HepG2 (cell line): ENCODE measurements around the gene FXR2. TPM values are rescaled to one million over a fixed set of nuclear protein-coding genes. Genes with fewer than 3 reads are reported as not detected.

ENCODE experiments used
- CCAR2 ChIP-seq: fragments of 200-400 bp; formaldehyde crosslinking; optimal IDR thresholded peaks from 2 replicates; pipeline ENCODE3; 2018; ENCODE audit warnings: low read depth, mild to moderate bottlenecking, low read length, moderate library complexity
- CHD2 ChIP-seq: IDR thresholded peaks from 2 replicates; pipeline ENCODE4 v1.6.1; 2011; ENCODE audit warnings: low read depth, low read length, improper control_type of control experiment
- CHD4 ChIP-seq: fragments of 200-600 bp; sonication (generic); IDR thresholded peaks from 2 replicates; pipeline ENCODE4 v1.7.0; 2017; ENCODE audit warnings: mild to moderate bottlenecking, low read length, borderline replicate concordance
- DPF2 ChIP-seq: sonication (generic); formaldehyde crosslinking; IDR thresholded peaks from 2 replicates; pipeline ENCODE4 v1.4.0; 2020; ENCODE audit warnings: mild to moderate bottlenecking, low read depth, missing genetic modification reagents, borderline replicate concordance
- HMG20A ChIP-seq: IDR thresholded peaks from 2 replicates; pipeline ENCODE4 v1.6.1; 2016; ENCODE audit warnings: borderline replicate concordance
- HOXA5 ChIP-seq: sonication (generic); formaldehyde crosslinking; IDR thresholded peaks from 2 replicates; pipeline ENCODE4 v1.4.0; 2020; ENCODE audit warnings: missing genetic modification reagents
- HOXA7 ChIP-seq: sonication (generic); formaldehyde crosslinking; IDR thresholded peaks from 2 replicates; pipeline ENCODE4 v1.8.1; 2022; ENCODE audit warnings: mild to moderate bottlenecking, missing genetic modification reagents, moderate library complexity
- JDP2 ChIP-seq: sonication (generic); formaldehyde crosslinking; IDR thresholded peaks from 2 replicates; pipeline ENCODE4 v1.8.1; 2022; ENCODE audit warnings: missing genetic modification reagents, borderline replicate concordance
- KDM6A ChIP-seq: IDR thresholded peaks from 2 replicates; pipeline ENCODE4 v1.6.1; 2016; ENCODE audit warnings: low read depth
- NFE2 ChIP-seq: sonication (generic); formaldehyde crosslinking; IDR thresholded peaks from 2 replicates; pipeline ENCODE4 v1.4.0; 2020; ENCODE audit warnings: missing genetic modification reagents
- NFKB2 ChIP-seq: sonication (generic); formaldehyde crosslinking; IDR thresholded peaks from 2 replicates; pipeline ENCODE4 v1.4.0; 2020; ENCODE audit warnings: missing genetic modification reagents, borderline replicate concordance
- NRL ChIP-seq: sonication (generic); formaldehyde crosslinking; IDR thresholded peaks from 2 replicates; pipeline ENCODE4 v1.5.0; 2020; ENCODE audit warnings: missing genetic modification reagents, mild to moderate bottlenecking, moderate library complexity, borderline replicate concordance
- PHF8 ChIP-seq: sonication (generic); formaldehyde crosslinking; IDR thresholded peaks from 2 replicates; pipeline ENCODE4 v1.5.0; 2020; ENCODE audit warnings: missing genetic modification reagents
- TBL1XR1 ChIP-seq: fragments of 150-350 bp; IDR thresholded peaks from 2 replicates; pipeline ENCODE4 v1.6.1; 2014; ENCODE audit warnings: borderline replicate concordance, low read length; ENCODE audit not compliant: partially characterized antibody
- TCF7 ChIP-seq: sonication (generic); IDR thresholded peaks from 2 replicates; pipeline ENCODE4 v1.6.1; 2016; ENCODE audit warnings: antibody characterized with exemption, low read depth
- ZNF230 ChIP-seq: sonication (generic); formaldehyde crosslinking; IDR thresholded peaks from 2 replicates; pipeline ENCODE4 v1.4.0; 2020; ENCODE audit warnings: mild to moderate bottlenecking, missing genetic modification reagents
- ZNF34 ChIP-seq: sonication (generic); formaldehyde crosslinking; IDR thresholded peaks from 2 replicates; pipeline ENCODE4 v1.4.0; 2020; ENCODE audit warnings: mild to moderate bottlenecking, missing genetic modification reagents, borderline replicate concordance
- ZNF616 ChIP-seq: sonication (generic); formaldehyde crosslinking; IDR thresholded peaks from 2 replicates; pipeline ENCODE4 v1.5.0; 2020; ENCODE audit warnings: low read depth, mild to moderate bottlenecking, missing genetic modification reagents
- ZNF619 ChIP-seq: sonication (generic); formaldehyde crosslinking; IDR thresholded peaks from 2 replicates; pipeline ENCODE4 v1.4.0; 2020; ENCODE audit warnings: mild to moderate bottlenecking, missing genetic modification reagents
- ZNF644 ChIP-seq: IDR thresholded peaks from 2 replicates; pipeline ENCODE4 v1.6.1; 2016; ENCODE audit warnings: low read depth
- ZNF672 ChIP-seq: sonication (generic); formaldehyde crosslinking; IDR thresholded peaks from 2 replicates; pipeline ENCODE4 v1.8.1; 2022; ENCODE audit warnings: missing genetic modification reagents
- ZNF768 ChIP-seq: sonication (generic); formaldehyde crosslinking; IDR thresholded peaks from 2 replicates; pipeline ENCODE4 v1.4.0; 2020; ENCODE audit warnings: missing genetic modification reagents
- ZNF776 ChIP-seq: sonication (generic); formaldehyde crosslinking; IDR thresholded peaks from 2 replicates; pipeline ENCODE4 v1.4.0; 2020; ENCODE audit warnings: mild to moderate bottlenecking, missing genetic modification reagents
- polyA plus RNA-seq, 8 experiments: library from polyadenylated mRNA; depleted of rRNA in 3 of 8; stranded (reverse) in 7 of 8; unstranded in 1 of 8; fragments of >200 nt; fragmentation: Illumina TruSeq in 4 of 8; extraction: Trizol in 4 of 8; gene quantifications; 2 replicates each; pipeline versions ENCODE4 v1.2.1 to v1.2.3, GENCODE V29; 2011 to 2016; ENCODE audit warnings: low read depth in 4 of 8, missing spikeins in 1 of 8, mixed read lengths in 1 of 8; ENCODE audit not compliant: insufficient read depth in 1 of 8
- total RNA-seq, 5 experiments: library from RNA; depleted of rRNA; stranded (reverse); fragments of >200 nt; fragmentation: Illumina TruSeq; extraction: Trizol; gene quantifications; 2 replicates each; pipeline ENCODE4 v1.2.3, GENCODE V29; 2016; ENCODE audit warnings: low read depth in 1 of 5
- TF ChIP-seq, protein P1 (sequence below): sonication (generic); formaldehyde crosslinking; IDR thresholded peaks from 2 replicates; pipeline ENCODE4 v1.4.0; 2020; ENCODE audit warnings: low read depth, mild to moderate bottlenecking, missing genetic modification reagents
- TF ChIP-seq, protein P2 (sequence below): sonication (generic); formaldehyde crosslinking; IDR thresholded peaks from 2 replicates; pipeline ENCODE4 v1.9.0; 2021; ENCODE audit warnings: missing genetic modification reagents, mild to moderate bottlenecking, borderline replicate concordance
- TF ChIP-seq, protein P3 (sequence below): conservative IDR thresholded peaks from 2 replicates; pipeline ENCODE4 v1.6.1; 2018; ENCODE audit warnings: missing genetic modification reagents

FXR2 gene
- total and polyA plus RNA-seq, 2 of the 13 experiments (the other 11 are each of a cell fraction or from before 2014, with no cell fraction given), result 20.9 to 24.4 TPM

DNA sequence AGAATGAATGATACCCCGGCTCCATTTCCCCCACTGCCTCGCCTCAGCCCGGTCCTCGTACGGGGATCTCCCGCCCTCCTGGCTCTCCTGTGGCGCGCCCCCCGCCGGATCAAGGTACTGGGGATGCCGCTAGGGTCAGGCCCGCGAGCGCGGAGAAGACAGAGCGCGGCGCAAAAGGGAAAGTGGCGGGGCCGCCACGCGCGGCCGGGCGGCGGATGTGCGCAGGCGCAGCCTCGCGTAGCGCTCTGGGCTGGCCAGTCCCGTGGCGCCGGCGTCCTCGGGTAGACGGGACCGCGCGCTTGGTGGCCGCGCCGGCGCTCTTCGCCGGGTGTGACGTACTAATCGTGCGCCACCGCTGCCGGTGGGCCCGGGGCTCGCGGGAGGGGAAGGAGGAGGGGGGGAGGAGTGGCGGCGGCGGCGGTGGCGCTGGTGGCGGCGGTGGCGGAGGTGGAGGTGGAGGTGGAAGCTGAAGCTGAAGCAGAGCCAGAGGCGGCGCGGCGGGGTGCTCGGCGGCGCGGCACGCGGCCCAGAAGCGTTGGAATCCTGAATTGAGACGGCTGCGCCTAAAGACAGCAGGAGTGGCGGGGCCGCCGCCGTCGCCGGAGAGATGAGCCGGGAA is 53.0 kb downstream of the FXR2 start, which contains the start of gene SENP3 (continued):
- TF ChIP-seq, protein P1, sequence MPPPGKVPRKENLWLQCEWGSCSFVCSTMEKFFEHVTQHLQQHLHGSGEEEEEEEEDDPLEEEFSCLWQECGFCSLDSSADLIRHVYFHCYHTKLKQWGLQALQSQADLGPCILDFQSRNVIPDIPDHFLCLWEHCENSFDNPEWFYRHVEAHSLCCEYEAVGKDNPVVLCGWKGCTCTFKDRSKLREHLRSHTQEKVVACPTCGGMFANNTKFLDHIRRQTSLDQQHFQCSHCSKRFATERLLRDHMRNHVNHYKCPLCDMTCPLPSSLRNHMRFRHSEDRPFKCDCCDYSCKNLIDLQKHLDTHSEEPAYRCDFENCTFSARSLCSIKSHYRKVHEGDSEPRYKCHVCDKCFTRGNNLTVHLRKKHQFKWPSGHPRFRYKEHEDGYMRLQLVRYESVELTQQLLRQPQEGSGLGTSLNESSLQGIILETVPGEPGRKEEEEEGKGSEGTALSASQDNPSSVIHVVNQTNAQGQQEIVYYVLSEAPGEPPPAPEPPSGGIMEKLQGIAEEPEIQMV (CRISPR knock-in tag), result peak; percentile 60; the same call in 1 of the 2 replicates
- 0 out of 2 replicates have a peak, but pooled peaks have one; percentile 51 for TF ChIP-seq ZNF616 (CRISPR knock-in tag)
- TF ChIP-seq HOXA5 (CRISPR knock-in tag), result peak; percentile 27; the same call in 1 of the 2 replicates
- TF ChIP-seq ZNF34 (CRISPR knock-in tag), result peak; percentile 81; the same call in 1 of the 2 replicates
- no peak for TF ChIP-seq ZNF619
- TF ChIP-seq ZNF672 (CRISPR knock-in tag), result no peak
- TF ChIP-seq KDM6A, result no peak
- no peak for TF ChIP-seq HOXA7 (CRISPR knock-in tag)
- TF ChIP-seq NFE2 (CRISPR knock-in tag), result no peak
- TF ChIP-seq NFKB2, result peak; percentile 14; the same call in 1 of the 2 replicates
- no peak for TF ChIP-seq ZNF644 (CRISPR knock-in tag)
- TF ChIP-seq HMG20A (CRISPR knock-in tag), result no peak
- TF ChIP-seq ZNF776 (CRISPR knock-in tag), result peak; percentile 6; the same call in 1 of the 2 replicates
- TF ChIP-seq, protein P2, sequence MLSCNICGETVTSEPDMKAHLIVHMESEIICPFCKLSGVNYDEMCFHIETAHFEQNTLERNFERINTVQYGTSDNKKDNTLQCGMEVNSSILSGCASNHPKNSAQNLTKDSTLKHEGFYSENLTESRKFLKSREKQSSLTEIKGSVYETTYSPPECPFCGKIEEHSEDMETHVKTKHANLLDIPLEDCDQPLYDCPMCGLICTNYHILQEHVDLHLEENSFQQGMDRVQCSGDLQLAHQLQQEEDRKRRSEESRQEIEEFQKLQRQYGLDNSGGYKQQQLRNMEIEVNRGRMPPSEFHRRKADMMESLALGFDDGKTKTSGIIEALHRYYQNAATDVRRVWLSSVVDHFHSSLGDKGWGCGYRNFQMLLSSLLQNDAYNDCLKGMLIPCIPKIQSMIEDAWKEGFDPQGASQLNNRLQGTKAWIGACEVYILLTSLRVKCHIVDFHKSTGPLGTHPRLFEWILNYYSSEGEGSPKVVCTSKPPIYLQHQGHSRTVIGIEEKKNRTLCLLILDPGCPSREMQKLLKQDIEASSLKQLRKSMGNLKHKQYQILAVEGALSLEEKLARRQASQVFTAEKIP (CRISPR knock-in tag), result no peak
- TF ChIP-seq CHD2, result 0 out of 2 replicates have a peak, but pooled peaks have one; percentile 48
- TF ChIP-seq ZNF230 (CRISPR knock-in tag), result 0 out of 2 replicates have a peak, but pooled peaks have one; percentile 63
- TF ChIP-seq JDP2 (CRISPR knock-in tag), result no peak
- no peak; the same call in 1 of the 2 replicates for TF ChIP-seq ZNF768 (CRISPR knock-in tag)
- TF ChIP-seq TCF7, result no peak
- no peak for TF ChIP-seq TBL1XR1
- no peak for TF ChIP-seq DPF2 (CRISPR knock-in tag)
- peak; percentile 74 for TF ChIP-seq PHF8 (CRISPR knock-in tag)
- peak; percentile 41; the same call in 1 of the 2 replicates for TF ChIP-seq NRL
- no peak for TF ChIP-seq CHD4
- TF ChIP-seq CCAR2, result no peak
- TF ChIP-seq, protein P3, sequence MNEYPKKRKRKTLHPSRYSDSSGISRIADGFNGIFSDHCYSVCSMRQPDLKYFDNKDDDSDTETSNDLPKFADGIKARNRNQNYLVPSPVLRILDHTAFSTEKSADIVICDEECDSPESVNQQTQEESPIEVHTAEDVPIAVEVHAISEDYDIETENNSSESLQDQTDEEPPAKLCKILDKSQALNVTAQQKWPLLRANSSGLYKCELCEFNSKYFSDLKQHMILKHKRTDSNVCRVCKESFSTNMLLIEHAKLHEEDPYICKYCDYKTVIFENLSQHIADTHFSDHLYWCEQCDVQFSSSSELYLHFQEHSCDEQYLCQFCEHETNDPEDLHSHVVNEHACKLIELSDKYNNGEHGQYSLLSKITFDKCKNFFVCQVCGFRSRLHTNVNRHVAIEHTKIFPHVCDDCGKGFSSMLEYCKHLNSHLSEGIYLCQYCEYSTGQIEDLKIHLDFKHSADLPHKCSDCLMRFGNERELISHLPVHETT, result peak; percentile 81; the same call in 1 of the 2 replicates
